Measurements from ENCODE around the gene PLPPR2. TPM values are rescaled to one million over a fixed set of nuclear protein-coding genes. Genes with fewer than 3 reads are reported as not detected.
A peak's percentile ranks its signal among the peaks of the same experiment; 100 is the strongest.
"Not testable (repeated sequence)": the region's sequence is repeated elsewhere in the genome, so short reads cannot be mapped to it uniquely, and the experiment has no call there.

Gene PLPPR2
- total and polyA plus RNA-seq, 2 experiments from 2014 or later: 25.9 to 41.7 TPM

DNA sequence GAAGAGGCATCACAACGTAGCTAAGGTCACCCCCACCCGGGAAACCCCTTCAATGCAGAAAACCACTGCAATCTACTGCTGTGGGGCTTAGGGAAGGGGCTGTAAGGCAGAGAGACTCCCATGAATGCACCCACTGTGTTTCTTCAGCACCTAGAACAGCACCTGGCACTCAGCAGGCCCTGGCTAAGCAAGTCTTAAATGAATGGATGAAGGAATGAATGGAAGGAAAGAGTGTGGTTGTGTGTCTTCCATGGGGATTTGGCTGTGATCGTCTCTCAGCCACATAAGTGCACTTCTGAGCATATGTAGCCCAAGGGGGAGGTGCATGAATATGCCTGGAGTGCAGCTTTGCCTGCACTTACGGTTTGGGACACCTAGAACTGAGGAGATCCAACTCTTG is 6.1 kb upstream of the PLPPR2 start:
- Histone ChIP-seq H3K27me3 (no peaks in the 10 kb centered on the region), H3K4me2 (no peak overlapping the region), H4K20me1 (ENCODE audit: insufficient read depth, poor library complexity, severe bottlenecking) (no peaks in the 10 kb centered on the region), H2AFZ (no peak overlapping the region), H3K36me3 (replicated peaks; ENCODE audit: insufficient read depth, low read depth) (no peaks in the 10 kb centered on the region), H3K27ac (no peak overlapping the region), H3K9me2 (replicated peaks; ENCODE audit: insufficient read depth) (no peaks in the 10 kb centered on the region), H3K4me3 (no peak overlapping the region), H3K79me2 (no peaks in the 10 kb centered on the region), H3K4me1 (ENCODE audit: insufficient read depth) (peaks cover 9% of the 10 kb centered on the region), H3K9me3 (ENCODE audit: low read depth) (no peaks in the 10 kb centered on the region)
- 89% methylated on average over 4 of the region's 4 CpGs for WGBS (ENCODE audit: low lambda C conversion rate, missing lambda C conversion rate)
- no peak for TF ChIP-seq EZH2 (IDR thresholded peaks at IDR 0.05; ENCODE audit: borderline replicate concordance)
- no peak for TF ChIP-seq EZH2phosphoT487 (IDR thresholded peaks at IDR 0.05; ENCODE audit: low read depth, severe bottlenecking, unreplicated experiment)
- TF ChIP-seq, protein P1, sequence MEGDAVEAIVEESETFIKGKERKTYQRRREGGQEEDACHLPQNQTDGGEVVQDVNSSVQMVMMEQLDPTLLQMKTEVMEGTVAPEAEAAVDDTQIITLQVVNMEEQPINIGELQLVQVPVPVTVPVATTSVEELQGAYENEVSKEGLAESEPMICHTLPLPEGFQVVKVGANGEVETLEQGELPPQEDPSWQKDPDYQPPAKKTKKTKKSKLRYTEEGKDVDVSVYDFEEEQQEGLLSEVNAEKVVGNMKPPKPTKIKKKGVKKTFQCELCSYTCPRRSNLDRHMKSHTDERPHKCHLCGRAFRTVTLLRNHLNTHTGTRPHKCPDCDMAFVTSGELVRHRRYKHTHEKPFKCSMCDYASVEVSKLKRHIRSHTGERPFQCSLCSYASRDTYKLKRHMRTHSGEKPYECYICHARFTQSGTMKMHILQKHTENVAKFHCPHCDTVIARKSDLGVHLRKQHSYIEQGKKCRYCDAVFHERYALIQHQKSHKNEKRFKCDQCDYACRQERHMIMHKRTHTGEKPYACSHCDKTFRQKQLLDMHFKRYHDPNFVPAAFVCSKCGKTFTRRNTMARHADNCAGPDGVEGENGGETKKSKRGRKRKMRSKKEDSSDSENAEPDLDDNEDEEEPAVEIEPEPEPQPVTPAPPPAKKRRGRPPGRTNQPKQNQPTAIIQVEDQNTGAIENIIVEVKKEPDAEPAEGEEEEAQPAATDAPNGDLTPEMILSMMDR (IDR thresholded peaks at IDR 0.05; ENCODE audit: poor library complexity): no peak
- DNase-seq (ENCODE audit: low spot score): no peak

- H3K27ac ChIP-seq; H3K36me3 ChIP-seq (replicated peaks; ENCODE audit: insufficient read depth, low read depth); H3K9me2 ChIP-seq (replicated peaks; ENCODE audit: insufficient read depth); H3K27me3 ChIP-seq; H4K20me1 ChIP-seq (ENCODE audit: insufficient read depth, poor library complexity, severe bottlenecking); H3K9me3 ChIP-seq (ENCODE audit: low read depth); H3K79me2 ChIP-seq; H3K4me2 ChIP-seq; DNase-seq (ENCODE audit: low spot score); H3K4me3 ChIP-seq; H3K4me1 ChIP-seq (ENCODE audit: insufficient read depth); H2AFZ ChIP-seq: not testable (repeated sequence)
- 100% methylated on average over 4 of the region's 4 CpGs for WGBS (ENCODE audit: low lambda C conversion rate, missing lambda C conversion rate)
Observed at GRCh38 chr19:11354102-11354501, 1.1 kb upstream of the PLPPR2 start.

- peak overlapping the region; percentile 64 for H3K4me3 ChIP-seq
- no peaks in the 10 kb centered on the region for H3K36me3 ChIP-seq (replicated peaks; ENCODE audit: insufficient read depth, low read depth)
- H3K4me2 ChIP-seq: peak overlapping the region; percentile 95
- no peaks in the 10 kb centered on the region for H4K20me1 ChIP-seq (ENCODE audit: insufficient read depth, poor library complexity, severe bottlenecking)
- peaks cover 6% of the 10 kb centered on the region for H3K79me2 ChIP-seq
- 92% methylated on average over 6 of the region's 6 CpGs for WGBS (ENCODE audit: low lambda C conversion rate, missing lambda C conversion rate)
- no peak for TF ChIP-seq EZH2phosphoT487 (IDR thresholded peaks at IDR 0.05; ENCODE audit: low read depth, severe bottlenecking, unreplicated experiment)
- no peak for TF ChIP-seq EZH2 (IDR thresholded peaks at IDR 0.05; ENCODE audit: borderline replicate concordance)
- TF ChIP-seq, protein P1 (IDR thresholded peaks at IDR 0.05; ENCODE audit: poor library complexity): no peak
- no peaks in the 10 kb centered on the region for H3K27me3 ChIP-seq
- H2AFZ ChIP-seq: no peak overlapping the region
- no peaks in the 10 kb centered on the region for H3K9me2 ChIP-seq (replicated peaks; ENCODE audit: insufficient read depth)
- H3K9me3 ChIP-seq (ENCODE audit: low read depth): no peaks in the 10 kb centered on the region
- H3K4me1 ChIP-seq (ENCODE audit: insufficient read depth): no peaks in the 10 kb centered on the region
- H3K27ac ChIP-seq: no peak overlapping the region
- DNase-seq (ENCODE audit: low spot score): no peak
Observed at GRCh38 chr19:11356074-11356397, 804 bp downstream of the PLPPR2 start.

DNA sequence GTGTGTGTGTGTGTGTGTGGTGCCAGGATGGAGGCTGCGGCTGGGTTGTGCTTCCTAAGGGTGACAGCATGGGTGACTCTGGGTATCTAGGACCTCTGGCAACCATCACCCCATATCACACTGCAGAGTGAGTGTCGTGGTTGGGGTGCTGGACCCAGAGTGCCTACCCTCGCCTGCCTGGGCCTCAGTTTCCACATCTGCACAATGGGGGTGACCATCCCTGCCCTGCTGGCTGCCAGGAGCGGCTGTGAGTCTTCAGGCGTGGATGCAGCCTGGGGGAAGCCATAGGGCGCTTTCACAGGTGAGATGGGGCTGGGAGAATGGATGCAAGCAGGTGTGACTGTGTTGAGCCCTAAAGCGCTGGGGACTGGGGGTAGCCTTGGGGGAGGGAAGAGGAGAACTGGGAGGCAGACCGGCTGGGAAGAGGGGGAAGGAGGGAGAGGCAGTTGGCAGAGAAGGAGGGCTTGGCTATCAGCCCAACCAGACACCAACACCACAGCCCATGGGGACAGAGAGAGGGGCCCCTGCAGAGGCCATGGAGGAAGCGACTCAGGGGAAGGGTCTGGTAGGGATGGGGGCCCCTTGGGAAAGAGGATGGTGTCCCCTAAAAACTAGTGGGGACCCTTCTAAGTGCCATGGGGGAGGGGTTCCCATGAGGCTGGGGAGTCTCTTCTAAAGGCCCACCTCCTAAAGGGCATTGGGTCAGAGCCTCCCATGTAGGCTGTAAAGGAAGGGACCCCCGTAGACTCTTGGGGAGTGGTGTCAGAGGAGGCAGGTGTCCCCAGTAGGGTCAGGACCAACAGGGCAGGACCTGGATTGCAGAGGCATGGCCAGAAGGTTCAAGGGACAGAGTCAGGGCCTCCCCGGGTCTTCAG is 1.7 kb downstream of the PLPPR2 start:
- WGBS (ENCODE audit: low lambda C conversion rate, missing lambda C conversion rate): 90% methylated on average over 9 of the region's 11 CpGs
- no peak overlapping the region for H2AFZ ChIP-seq
- TF ChIP-seq, protein P1 (IDR thresholded peaks at IDR 0.05; ENCODE audit: poor library complexity): no peak
- TF ChIP-seq EZH2phosphoT487 (IDR thresholded peaks at IDR 0.05; ENCODE audit: low read depth, severe bottlenecking, unreplicated experiment) (no peak), EZH2 (IDR thresholded peaks at IDR 0.05; ENCODE audit: borderline replicate concordance) (no peak)
- H3K27me3 ChIP-seq: no peaks in the 10 kb centered on the region
- no peak for DNase-seq (ENCODE audit: low spot score)
- peak overlapping the region; percentile 95 for H3K4me2 ChIP-seq
- no peaks in the 10 kb centered on the region for H3K9me3 ChIP-seq (ENCODE audit: low read depth)
- no peak overlapping the region for H3K27ac ChIP-seq
- no peaks in the 10 kb centered on the region for H3K9me2 ChIP-seq (replicated peaks; ENCODE audit: insufficient read depth)
- no peaks in the 10 kb centered on the region for H3K36me3 ChIP-seq (replicated peaks; ENCODE audit: insufficient read depth, low read depth)
- no peak overlapping the region for H3K4me3 ChIP-seq
- H3K79me2 ChIP-seq: peaks cover 6% of the 10 kb centered on the region
- H3K4me1 ChIP-seq (ENCODE audit: insufficient read depth): no peaks in the 10 kb centered on the region
- no peaks in the 10 kb centered on the region for H4K20me1 ChIP-seq (ENCODE audit: insufficient read depth, poor library complexity, severe bottlenecking)

Measured in hepatocyte (in vitro differentiated cells).